HG03095 (cell line): ENCODE results near the gene TUFT1.

Source experiments
- ATAC-seq: cut with Tn5 transposase; IDR thresholded peaks from one replicate; pipeline ENCODE4 v1.9.1; 2021; ENCODE audit warnings: moderate library complexity; ENCODE audit not compliant: unreplicated experiment

Gene TUFT1

DNA sequence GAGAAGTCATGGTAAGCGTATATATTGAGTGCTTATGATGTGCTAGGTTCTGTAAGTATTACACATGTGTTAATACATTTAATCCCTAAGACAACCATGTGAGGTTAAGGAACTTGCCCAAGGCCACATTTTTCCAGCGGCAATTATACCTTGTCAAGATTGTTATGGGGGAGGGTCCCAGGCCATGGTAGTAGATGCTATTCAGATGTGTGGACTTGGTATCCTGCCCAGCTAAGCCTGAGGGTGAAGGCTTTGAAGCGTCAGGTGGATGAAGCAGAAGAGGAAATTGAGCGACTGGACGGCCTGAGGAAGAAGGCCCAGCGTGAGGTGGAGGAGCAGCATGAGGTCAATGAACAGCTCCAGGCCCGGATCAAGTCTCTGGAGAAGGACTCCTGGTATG is 3.6 kb upstream of the TUFT1 start:
- no peak for ATAC-seq

DNA sequence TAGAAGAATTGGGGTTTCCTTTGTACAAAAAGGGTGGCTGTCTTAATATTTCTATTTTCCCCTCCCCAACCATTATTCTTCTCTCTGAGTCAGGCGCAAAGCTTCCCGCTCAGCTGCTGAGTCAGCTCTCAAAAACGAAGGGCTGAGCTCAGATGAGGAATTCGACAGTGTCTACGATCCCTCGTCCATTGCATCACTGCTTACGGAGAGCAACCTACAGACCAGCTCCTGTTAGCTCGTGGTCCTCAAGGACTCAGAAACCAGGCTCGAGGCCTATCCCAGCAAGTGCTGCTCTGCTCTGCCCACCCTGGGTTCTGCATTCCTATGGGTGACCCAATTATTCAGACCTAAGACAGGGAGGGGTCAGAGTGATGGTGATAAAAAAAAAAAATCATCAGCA is 3.0 kb upstream of the TUFT1 start:
- no peak for ATAC-seq

DNA sequence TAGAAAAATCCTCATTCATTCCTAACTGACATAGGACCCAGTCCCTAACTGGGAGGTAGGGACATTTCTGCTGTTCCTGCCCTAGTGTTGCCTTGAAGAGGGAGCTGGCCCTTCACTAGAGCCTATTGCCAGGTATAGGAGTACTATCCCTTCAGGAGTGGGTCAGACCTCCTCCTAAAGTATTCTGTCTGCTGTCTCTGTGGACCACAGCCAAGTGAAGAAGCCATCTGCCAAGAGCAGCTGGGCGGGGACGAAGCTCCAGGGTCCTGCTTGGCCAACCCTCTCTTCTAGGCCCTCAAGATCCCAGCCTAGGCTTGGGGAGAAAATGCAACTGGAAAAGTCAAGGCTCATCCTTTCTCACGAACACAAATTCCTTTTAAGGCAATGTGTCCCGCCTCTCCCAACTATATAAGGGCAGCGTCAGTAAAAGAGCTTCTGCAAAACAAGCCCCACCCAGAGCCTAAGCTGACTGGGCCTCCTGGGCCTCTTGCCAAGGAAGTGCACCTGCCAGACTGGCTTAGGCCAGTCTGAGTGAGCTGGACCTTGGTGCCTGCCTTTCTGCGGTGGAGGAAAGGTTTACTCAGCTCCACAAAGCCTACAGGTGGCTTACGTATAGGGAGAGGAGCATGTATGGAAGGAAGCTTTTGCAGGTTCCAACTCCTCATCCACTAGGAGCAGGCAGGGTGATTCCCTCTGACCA is 638 bp upstream of the TUFT1 start:
- ATAC-seq, result peak; percentile 34

DNA sequence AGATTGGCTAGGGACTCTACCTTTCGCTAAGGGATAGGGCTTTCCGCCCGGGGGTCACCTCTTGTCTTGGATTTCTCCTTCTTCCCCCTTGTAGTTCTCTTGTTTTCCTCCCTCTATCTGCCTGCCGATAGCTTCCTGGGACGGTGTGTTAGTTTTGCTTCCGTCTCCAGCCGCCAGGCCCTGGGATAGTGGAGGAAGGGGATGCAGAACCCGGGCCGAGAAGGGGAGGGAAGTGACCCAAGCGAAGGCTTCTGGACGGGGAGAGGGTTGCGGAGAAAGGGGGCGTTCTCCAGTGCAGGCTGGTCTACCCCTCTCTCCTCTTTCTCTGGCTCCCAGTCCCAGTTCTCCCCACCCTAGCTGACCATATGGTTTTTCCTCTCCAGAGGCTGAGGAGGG is 871 bp downstream of the TUFT1 start:
- no peak for ATAC-seq

DNA sequence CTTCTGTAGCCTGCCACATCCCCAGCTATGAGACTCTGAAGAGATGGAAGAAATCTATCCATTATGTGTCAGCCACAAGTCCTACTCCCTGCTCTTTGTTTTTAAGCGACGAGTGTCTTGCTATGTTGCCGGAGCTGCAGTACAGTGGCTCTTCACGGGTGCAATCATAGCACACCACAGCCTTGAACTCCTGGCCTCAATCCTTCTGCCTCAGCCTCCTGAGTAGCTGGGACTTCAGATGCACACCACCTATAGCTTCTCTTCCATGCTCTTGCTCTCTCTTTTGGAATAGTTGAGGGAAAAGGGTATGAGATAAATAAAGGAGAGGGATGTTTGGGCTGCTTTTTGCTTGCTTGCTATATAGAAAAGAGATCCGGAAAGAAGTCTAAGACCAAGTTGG is 1.6 kb downstream of the TUFT1 start:
- no peak for ATAC-seq

DNA sequence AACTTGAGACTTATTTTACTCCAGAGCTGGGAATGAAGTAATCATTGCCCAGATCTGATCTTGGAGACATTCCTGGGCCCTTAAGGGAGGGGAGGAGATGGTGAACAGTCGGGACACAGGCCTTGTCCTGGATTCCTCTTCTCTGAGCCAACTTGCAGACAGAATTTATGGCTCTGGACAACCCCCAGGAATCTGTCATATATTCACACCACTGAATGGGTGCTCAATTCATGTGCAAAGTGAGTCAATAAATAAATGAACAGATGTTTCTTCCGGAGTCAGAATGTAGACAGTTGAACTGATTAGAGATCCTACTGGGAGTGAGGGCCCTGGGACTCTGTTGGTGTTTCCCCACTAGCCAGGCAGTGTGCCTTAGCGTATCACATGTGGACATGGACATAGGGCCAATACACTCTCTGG is 2.6 kb downstream of the TUFT1 start:
- no peak for ATAC-seq

DNA sequence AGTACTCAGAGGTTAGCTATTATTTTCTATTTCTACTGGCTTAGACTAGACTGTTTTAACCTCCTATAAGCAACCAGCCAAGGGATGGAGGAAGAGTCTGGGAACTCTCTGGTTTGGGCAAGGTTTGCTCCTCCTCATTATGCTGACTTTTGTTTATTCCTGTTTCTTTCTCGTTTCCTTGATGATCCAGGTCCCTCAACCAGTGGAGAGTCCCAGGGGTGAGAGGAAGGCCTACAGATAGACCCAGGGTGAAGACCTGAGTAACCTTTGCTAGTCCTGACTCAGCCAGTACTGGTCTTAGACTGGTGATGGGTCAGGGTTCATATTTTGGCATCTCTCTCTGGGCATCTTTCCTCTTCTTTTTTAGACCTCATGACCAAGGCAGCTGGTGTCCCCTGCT is 5.4 kb downstream of the TUFT1 start:
- no peak for ATAC-seq

DNA sequence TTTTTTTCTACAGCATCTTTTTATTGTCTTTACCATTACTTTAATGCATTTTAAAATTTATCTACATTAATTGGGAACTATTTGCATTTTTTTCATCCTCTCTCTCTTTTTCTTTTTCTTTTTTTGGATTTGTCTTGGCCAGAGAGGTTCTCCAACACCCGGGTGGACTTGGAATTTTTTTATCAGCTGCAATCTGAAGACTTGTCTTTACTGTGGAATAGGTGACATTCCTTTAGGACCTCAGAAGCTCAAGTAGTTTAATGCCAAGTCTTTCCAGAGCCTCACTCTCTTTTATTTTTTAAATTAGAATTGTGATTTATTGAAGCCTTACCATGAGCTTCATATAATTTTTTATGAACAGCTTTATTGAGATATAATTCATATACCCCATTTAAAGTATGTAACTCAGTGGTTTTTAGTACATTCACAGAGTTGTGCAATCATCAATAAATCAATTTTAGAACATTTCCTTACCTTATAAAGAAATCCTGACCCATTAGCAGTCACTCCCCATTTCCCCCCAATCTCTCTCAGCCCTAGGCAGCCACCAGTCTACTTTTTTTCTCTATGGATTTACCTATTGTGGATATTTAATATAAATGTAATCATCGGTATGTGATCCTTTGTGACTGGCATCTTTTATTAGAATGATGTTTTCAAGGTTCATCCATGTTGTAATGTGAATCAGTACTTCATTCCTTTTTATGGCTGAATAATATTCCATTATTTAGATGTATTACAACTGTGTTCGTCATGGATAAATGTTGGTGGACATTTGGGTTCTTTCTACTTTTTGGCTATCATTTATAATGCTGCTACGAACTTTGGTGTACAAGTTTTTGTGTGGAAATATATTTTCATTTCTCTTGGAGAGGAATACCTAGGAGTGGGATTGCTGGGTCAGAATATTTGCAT is 6.2 kb downstream of the TUFT1 start:
- no peak for ATAC-seq

DNA sequence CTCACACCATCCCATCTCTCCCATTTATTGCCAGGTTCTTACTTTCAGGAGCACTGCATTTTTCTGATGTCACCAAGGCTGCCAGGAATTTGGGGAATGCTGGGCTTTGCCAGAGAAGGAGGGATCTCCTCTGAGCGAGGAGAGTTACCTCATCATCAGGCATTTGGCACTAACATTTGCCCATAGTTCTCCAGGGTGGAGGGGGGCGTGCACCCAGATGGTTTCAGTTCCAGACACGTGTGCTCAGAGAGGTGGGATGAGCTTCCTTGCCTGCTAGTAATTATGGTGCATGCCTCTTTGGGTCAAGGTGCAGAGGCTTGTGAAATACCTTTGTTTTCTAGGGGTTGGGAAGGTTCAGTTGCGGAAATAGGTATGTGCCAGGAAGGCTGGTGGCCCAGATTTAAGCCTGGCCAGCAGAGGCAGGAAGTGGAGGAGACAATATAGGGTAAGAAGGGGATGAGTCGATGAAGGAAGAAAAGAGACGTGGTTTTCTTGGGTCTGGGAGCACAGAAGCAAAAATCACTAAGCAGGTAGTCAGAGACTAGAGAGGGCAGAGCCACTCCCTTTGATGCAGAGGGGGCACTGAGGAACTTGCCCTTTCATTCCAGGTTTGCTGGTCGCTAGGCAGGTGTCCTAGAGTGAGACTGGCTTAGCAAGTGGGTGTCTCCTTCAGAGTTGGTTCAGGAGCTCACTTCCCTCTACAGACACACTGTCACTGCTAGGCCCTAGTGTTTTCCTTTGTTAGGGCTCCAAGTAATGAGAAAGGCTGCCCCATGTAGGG is 7.2 kb downstream of the TUFT1 start:
- ATAC-seq, result no peak

DNA sequence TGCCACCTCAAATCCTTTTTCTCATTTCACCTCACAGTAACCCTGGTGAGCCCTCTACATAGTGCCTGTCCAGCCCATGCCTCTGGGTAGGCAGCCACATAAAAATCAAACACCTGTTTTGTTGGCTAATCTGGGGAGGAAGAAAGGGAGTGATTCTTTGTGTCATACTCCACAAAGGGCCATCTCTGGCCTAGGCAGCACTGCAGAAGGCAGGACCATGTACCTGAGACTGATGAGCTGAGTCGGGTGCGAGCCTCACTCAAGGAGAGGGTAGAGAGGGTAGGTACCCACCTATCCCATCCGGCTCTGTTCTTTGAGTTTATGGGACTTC is 7.8 kb downstream of the TUFT1 start:
- no peak for ATAC-seq

DNA sequence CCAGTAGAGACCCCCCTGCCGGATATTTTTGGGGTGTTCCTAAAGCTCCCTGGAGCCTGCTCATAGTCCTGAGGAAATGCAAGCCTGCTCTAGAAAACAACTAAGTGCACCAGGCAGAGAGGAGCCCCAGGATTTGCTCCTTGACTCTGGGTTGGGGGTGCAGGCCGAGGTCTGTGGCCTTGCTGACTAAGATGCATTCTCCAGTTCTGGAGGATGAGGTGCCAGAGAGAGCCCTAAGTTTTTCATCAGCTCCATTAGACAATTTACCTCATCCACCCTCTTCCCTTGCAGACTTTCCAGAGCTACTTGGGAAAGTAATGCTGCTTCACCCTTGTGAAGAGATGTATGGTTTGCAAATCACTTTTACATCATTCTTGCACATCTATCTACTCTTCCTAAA is 9.1 kb downstream of the TUFT1 start:
- no peak for ATAC-seq

DNA sequence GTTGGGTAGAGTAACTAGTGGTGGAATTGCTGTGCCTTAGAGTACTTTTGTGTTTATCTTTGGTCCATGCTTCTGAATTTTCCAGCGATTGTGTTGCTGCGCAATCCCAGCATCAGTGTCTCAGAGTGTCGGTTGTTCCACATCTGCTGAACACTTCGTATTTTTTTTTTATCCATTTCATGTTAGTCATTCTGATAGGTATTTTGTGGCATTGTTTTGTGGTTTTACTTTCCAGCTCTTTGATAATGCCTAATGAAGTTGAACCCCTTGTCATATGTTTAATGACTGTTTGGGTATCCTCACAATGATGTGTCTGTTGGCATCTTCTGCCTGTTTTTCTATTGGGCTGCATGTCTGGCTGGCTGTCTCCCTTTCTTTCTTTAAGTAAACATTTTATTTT is 13.6 kb downstream of the TUFT1 start:
- ATAC-seq, result no peak

DNA sequence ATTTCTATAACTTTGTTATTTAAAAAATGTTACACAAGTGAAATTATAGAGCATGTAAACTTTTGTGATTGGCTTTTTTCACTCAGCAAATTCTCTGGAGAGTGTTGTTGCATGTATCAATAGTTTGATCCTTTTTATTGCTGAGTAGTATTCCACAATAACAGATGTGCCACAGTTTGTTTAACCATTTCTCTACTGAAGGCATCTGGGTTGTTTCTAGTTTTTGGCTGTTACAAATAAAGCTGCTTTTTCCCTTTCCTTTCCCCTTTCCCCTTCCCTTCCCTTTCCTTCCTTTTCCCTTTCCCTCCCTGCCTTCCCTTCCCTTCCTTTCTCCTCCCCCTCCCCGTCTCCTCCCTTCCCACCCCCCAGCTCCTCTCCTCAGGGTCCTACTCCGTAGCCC is 15.9 kb downstream of the TUFT1 start:
- ATAC-seq, result no peak

DNA sequence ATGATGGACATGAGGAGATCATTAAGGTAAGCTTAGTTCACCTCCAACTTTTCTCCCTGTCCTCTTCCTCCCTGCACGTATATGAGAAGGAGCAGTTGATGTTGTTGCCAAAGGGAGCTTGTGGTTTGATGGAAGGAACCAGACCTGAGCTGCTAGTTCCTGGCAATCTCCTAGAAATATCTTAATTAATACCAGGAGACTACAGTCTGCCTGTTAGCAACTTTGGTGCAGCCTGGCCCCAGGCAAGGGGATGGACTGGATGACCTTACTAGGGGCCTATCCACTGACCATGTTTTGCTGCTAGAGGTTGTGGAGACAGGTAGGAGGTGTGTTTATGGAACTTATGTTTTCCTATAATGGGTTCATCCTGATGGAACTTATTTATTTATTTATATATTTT is 22.6 kb downstream of the TUFT1 start:
- no peak for ATAC-seq

DNA sequence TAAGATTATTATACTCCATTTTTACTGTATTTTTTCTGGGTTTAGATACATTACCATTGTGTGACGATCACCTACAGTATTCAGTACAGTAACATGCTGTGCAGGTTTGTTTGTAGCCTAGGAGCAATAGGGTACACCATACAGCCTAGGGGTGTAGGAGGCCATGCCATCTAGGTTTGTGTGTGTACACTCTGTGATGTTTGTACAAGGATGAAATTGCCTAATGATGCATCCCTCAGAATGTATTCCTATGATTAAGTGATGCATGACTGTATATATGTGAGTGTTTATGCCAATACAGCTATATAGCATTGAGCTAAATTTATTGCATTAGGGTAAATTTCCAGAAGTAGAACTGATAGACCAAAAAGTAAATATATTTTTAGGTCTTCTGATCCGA is 23.3 kb downstream of the TUFT1 start:
- no peak for ATAC-seq

DNA sequence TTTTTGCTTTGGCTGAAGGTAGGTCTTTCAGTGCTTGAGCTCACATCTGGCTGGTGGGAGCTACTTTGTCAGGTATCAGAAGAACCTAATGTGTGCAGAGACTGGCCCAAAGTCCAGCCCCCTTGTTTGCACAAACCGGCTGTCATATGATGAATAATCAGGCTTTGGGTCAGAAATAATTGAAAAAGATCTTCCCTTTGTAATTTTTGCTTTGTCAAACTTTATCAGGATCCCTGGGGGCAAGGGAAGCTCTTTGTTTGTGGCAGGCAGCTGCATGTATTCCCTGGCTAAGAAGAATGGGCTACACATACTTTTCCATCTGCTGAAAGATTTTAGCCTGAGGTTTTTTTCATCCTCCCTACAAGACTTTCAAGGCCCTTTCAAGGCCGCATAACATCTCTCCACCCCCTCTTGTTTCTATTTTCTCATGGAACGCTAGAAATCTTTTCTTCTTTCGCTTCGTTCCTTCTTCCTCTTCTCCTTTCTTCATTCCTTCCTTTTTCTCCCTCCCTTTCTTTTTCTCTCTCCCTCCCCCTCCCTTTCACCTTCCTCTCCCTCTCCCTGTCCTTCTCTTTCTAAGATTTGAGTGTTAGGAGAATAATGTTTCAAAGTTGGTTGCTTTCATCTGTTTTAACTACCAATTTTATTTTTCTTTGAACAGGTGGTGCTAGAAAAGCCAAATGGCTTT is 25.5 kb downstream of the TUFT1 start:
- ATAC-seq, result no peak

DNA sequence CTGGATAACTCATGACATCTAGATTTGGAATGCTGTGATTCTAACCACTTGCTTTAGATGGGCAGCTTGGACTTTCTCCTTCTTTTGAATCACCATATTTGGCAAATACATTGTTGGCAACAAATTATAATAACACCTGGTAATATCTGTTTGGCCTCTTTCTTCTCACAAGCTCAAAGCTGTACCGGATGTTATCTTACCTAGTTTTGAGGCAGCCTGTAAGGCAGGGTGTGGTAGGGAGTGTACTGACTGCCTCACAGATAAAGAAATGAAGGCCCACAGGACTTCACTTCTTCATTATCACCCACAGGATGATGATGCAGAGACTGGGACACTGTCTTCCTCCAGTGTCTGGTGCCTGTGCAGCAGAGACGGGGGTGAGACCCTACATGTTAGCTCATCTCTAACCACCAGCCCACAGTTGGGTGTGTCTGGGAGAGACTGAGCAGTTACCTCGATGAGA is 28.5 kb downstream of the TUFT1 start:
- no peak for ATAC-seq

DNA sequence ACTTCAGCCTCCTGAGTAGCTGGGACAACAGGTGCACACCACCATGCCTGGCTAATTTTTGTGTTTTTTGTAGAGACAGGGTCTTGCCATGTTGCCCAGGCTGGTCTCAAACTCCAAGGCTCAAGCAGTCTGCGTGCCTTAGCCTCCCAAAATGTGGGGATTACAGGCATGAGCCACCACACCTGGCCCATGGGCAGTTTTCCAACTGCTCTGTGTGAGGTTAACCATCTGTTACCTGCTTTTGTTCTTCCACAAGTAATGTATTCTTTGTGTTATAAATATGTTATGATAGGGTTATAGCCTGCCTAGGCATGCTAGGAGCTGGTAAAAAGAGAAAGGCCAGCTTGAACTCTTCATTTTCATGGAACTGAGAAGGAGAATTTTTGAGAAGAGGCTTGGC is 30.7 kb downstream of the TUFT1 start:
- ATAC-seq, result no peak

DNA sequence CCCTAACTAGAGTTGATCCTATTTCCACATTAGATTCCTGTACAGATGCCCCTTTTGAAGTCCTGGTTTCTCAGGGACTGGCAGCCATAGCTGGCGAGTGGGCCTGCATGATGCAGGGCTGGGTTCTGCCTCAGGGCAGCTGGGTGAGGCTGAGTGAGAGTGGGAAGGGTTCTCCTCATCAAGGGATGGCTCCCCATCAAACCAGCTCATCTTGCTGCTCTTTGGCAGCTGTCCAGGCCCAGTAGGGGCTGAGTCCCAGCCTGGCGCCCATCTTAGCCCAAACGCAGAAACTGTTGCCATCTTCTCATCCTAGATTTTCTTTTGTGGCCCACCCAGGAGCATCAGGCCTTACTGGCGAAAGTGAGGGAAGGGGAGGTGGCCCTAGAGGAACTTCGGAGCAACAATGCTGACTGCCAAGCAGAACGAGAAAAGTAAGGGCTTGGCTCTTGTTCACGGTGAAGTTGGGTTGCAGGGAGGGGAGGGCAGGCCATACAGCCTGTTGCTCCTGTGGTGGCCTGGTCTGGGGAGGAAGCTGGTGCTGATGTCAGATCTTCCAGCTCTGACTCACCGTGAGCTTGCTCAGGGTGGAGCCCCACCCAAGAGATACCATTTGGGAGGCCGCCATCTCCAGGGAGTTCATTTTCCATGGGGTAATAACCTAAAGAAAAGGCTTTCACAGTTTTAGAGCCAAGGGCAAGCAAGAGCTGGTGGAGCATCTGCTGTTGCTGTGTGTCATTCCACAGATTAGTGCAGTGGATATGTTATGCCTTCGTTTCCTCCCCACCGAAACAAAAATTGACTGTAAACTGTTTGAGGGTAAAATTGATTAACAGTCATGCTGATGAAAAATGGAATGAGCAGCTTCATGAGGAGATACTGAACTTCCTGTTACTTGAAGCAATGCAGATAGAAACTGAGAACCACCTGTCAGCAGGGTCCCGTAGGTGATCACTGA is 34.7 kb downstream of the TUFT1 start:
- ATAC-seq, result no peak

DNA sequence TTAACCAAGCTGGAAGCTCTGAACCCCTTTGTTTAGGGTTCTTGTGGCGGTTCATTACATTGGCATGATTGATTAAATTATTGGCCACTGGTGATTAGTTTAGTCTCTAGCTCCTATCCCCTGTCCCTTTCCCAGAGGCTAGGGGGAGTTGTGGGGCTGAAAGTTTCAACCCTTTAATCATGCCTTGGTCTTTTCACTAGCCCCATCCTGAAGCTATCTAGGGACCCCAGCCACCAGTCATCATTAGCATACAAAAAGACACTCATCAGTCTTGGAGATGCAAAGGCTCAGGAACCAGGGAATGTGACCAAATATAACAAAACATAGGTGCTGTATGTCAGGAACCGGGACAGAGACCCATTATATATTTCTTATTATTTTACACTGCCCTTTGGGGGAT is 37.1 kb downstream of the TUFT1 start:
- no peak for ATAC-seq
